ENCODE results near the gene TCF7L2.
A peak's percentile ranks its signal among the peaks of the same experiment; 100 is the strongest.

The TCF7L2 gene

DNA sequence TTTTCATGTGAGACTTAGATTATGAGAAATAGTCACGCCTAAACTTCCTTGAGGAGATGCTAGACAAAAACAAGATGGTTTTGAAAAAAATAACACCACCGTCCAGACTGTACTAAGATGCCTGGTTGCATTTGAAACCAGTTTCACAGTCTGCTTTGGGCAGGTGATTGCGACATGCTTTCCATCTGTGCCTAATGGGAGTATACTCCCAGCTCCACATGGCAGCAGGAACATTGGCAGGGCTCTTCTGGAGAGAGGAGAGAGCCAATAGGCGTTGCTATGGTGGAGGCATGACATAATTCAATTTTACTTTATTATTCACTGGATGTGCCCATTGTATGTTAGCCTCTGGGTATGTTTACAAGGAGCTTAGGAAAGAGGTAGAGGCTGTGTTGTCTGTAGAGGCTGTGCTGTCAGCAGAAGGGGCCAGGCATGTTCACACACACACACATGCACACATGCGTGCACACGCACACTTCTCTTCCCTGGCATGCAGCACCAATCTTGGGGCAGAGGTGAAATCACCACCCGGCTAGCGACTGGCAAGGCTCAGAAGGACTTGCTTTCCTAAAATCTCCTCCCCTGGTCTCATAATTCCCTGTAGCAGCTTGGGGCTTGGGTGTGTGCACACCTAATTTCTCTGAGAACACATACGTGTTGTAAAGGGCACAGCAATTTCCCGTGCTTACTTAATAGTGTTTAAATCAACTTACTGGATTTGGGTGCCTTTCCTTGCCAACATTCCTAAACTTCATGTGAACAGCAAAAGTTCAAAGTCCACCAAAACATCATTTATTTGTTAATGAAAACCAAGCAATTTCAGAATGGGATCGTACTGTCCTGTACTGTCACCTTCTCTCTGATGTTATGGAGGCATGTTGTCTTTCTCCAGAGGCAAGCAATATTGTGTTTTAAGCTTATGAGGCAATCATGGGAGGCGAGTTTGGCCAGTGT is 162.1 kb downstream of the TCF7L2 start:
- no peak for DNase-seq (ENCODE audit: extremely low read depth in 1 of 2, low read depth in 1 of 2)

GRCh38 chr10:113113241-113113640 is 163.2 kb downstream of the TCF7L2 start:
- no peak for DNase-seq (ENCODE audit: extremely low read depth in 1 of 2, low read depth in 1 of 2)

- DNase-seq (ENCODE audit: extremely low read depth in 1 of 2, low read depth in 1 of 2): no peak
Observed at GRCh38 chr10:113113918-113114317, 163.9 kb downstream of the TCF7L2 start.

- DNase-seq (ENCODE audit: extremely low read depth in 1 of 2, low read depth in 1 of 2): no peak
Observed at GRCh38 chr10:113115556-113115955, 165.5 kb downstream of the TCF7L2 start.

DNA sequence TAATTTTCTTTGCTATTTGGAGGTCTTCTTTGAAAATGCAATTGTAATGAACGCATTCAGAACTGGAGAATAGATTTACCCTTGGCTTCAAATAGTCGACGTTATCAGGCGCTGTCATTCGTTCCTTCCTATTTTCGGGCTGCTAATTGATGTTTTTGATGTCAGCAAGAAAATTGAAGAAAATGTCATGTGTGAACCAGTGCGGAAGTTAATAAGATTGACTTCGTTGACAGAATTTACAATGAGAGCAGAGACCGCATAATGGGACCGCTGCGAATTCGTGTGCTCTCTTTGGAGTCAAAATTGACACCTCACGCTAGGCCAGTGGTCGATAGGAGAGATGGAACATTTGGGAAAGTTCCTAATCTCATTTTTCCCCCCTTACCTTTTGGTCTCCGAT is 168.8 kb downstream of the TCF7L2 start:
- DNase-seq (ENCODE audit: extremely low read depth in 1 of 2, low read depth in 1 of 2): no peak

DNA sequence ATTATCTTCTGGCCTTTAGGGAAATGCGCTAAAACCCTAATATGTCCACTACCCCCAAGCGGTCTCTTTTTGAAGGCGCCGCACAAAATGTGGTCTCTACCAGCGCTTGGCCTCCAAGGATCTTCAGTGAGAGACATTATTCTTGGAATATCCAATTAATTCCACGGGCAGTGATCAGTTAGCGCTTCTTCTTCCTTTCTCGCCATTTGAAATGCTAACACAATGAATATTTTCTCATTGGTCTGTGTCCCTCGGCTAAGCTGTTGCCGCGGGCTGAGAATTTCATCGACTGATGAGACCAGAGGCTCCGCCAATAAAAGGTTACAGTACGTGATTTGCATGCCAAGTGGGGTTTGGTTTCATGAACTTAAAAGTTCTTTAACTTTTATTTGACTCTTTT is 169.8 kb downstream of the TCF7L2 start:
- no peak for DNase-seq (ENCODE audit: extremely low read depth in 1 of 2, low read depth in 1 of 2)

DNA sequence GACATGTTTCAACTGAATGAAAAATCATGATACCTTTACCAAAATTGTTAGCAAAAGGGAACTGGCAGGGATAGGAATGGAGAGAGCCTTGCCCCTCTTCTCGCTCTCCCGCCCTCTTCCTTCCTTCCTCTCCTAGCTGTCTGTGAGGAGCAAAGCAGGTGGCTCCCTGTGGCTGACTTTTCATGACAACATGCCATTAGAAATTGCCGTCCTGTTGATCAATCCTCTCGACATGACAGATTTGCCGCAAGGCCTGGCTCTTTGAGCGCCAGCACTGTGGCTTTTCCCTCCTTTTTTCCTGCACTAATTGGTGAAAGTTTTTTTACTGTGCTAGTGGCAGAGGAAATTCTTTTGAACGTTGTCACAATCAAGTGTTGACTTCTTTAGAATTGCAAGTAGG is 171.1 kb downstream of the TCF7L2 start:
- no peak for DNase-seq (ENCODE audit: extremely low read depth in 1 of 2, low read depth in 1 of 2)

- DNase-seq (ENCODE audit: extremely low read depth in 1 of 2, low read depth in 1 of 2): no peak
Observed at GRCh38 chr10:113122947-113123346, 172.9 kb downstream of the TCF7L2 start.

- no peak for DNase-seq (ENCODE audit: extremely low read depth in 1 of 2, low read depth in 1 of 2)
Observed at GRCh38 chr10:113124724-113125123, 174.7 kb downstream of the TCF7L2 start.

- DNase-seq (ENCODE audit: extremely low read depth in 1 of 2, low read depth in 1 of 2): no peak
Observed at GRCh38 chr10:113125612-113126011, 175.6 kb downstream of the TCF7L2 start.

- DNase-seq (ENCODE audit: extremely low read depth in 1 of 2, low read depth in 1 of 2): peak in 1 of 2 donors; percentile 9
Observed at GRCh38 chr10:113126229-113127201, 176.5 kb downstream of the TCF7L2 start.

GRCh38 chr10:113127261-113127900 is 177.3 kb downstream of the TCF7L2 start:
- no peak for DNase-seq (ENCODE audit: extremely low read depth in 1 of 2, low read depth in 1 of 2)

GRCh38 chr10:113127901-113128283 is 177.8 kb downstream of the TCF7L2 start:
- DNase-seq (ENCODE audit: extremely low read depth in 1 of 2, low read depth in 1 of 2): no peak

DNA sequence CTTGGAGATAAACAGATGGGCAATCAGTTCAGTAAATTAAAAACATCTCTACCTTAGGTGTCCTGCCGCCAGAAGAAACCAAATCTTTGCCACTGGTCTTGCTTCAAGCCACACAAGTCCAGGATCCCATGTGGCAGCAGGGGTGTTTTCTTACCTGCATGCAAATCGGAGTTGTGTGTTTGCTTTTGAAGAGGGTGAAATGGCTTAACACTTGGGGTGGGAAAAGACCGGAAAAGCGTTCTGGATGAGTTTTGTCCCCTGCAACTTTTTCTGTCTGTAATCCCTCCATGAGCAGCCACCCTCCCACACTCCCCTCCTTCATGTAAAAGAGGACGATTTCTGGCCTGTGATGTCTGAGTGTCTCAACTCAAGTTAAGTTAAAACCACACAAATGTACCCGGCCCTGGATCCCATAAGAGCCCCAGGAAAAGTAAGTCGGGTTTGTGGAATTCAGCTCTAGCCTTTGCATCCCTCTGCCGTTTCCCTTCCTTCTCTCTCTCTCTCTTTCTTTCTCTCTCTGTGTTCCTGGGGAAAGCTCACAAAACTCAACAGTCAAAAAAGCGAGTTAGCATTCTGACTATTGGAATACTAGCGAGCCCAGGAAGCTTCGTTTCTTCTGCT is 178.5 kb downstream of the TCF7L2 start:
- no peak for DNase-seq (ENCODE audit: extremely low read depth in 1 of 2, low read depth in 1 of 2)

GRCh38 chr10:113129117-113129516 is 179.1 kb downstream of the TCF7L2 start:
- DNase-seq (ENCODE audit: extremely low read depth in 1 of 2, low read depth in 1 of 2): no peak

GRCh38 chr10:113130014-113130641 is 180.1 kb downstream of the TCF7L2 start:
- no peak for DNase-seq (ENCODE audit: extremely low read depth in 1 of 2, low read depth in 1 of 2)

- DNase-seq (ENCODE audit: extremely low read depth in 1 of 2, low read depth in 1 of 2): no peak
Observed at GRCh38 chr10:113131613-113132261, 181.7 kb downstream of the TCF7L2 start.

GRCh38 chr10:113132591-113133121 is 182.6 kb downstream of the TCF7L2 start:
- no peak for DNase-seq (ENCODE audit: extremely low read depth in 1 of 2, low read depth in 1 of 2)

GRCh38 chr10:113133497-113134115 is 183.6 kb downstream of the TCF7L2 start:
- no peak for DNase-seq (ENCODE audit: extremely low read depth in 1 of 2, low read depth in 1 of 2)
